H9 (cell line): Measurements from ENCODE around the gene CCR8. TPM values are rescaled to one million over a fixed set of nuclear protein-coding genes. Genes with fewer than 3 reads are reported as not detected.

ENCODE experiments used
- DNase-seq: peaks from one replicate; pipeline ENCODE4 v3.0.0-alpha.2; 2017
- H2AFZ ChIP-seq: one replicate; pipeline ENCODE4 v1.6.1; 2013; ENCODE audit warnings: mild to moderate bottlenecking, low read length, control low read depth, moderate library complexity
- H2AK5ac ChIP-seq: 2 replicates; pipeline ENCODE4 v1.6.1; 2013; ENCODE audit warnings: low read length, control low read depth, mixed read lengths; ENCODE audit not compliant: insufficient read length
- H2BK120ac ChIP-seq: one replicate; pipeline ENCODE4 v1.6.1; 2013; ENCODE audit warnings: low read depth, mild to moderate bottlenecking, low read length, control low read depth, inconsistent platforms; ENCODE audit not compliant: poor library complexity, severe bottlenecking
- H2BK12ac ChIP-seq: 2 replicates; pipeline ENCODE4 v1.6.1; 2013; ENCODE audit warnings: low read length, control low read depth, mixed read lengths, low read depth; ENCODE audit not compliant: insufficient read length
- H2BK15ac ChIP-seq: 2 replicates; pipeline ENCODE4 v1.6.1; 2013; ENCODE audit warnings: low read depth, low read length, control low read depth
- H2BK20ac ChIP-seq: one replicate; pipeline ENCODE4 v1.6.1; 2013; ENCODE audit warnings: low read depth, mild to moderate bottlenecking, low read length, control low read depth, inconsistent platforms; ENCODE audit not compliant: poor library complexity, severe bottlenecking
- H2BK5ac ChIP-seq: 2 replicates; pipeline ENCODE4 v1.6.1; 2013; ENCODE audit warnings: low read length, control low read depth, mixed read lengths; ENCODE audit not compliant: insufficient read length
- H3K14ac ChIP-seq: 2 replicates; pipeline ENCODE4 v1.6.1; 2013; ENCODE audit warnings: low read length, control low read depth; ENCODE audit not compliant: insufficient read depth
- H3K18ac ChIP-seq: 2 replicates; pipeline ENCODE4 v1.6.1; 2013; ENCODE audit warnings: low read depth, mild to moderate bottlenecking, mixed read lengths, low read length, control low read depth; ENCODE audit not compliant: insufficient read length
- H3K23ac ChIP-seq: 2 replicates; pipeline ENCODE4 v1.6.1; 2013; ENCODE audit warnings: low read length, control low read depth, mixed read lengths, low read depth; ENCODE audit not compliant: insufficient read length
- H3K23me2 ChIP-seq: 2 replicates; pipeline ENCODE4 v1.6.1; 2013; ENCODE audit warnings: low read depth, mild to moderate bottlenecking, mixed read lengths, low read length, control low read depth; ENCODE audit not compliant: insufficient read length, poor library complexity, severe bottlenecking
- H3K27ac ChIP-seq: 2 replicates; pipeline ENCODE4 v1.5.1; 2013; ENCODE audit warnings: low read length, control low read depth, mixed read lengths, low read depth; ENCODE audit not compliant: insufficient read length
- H3K27me3 ChIP-seq: 2 replicates; pipeline ENCODE4 v1.6.1; 2013; ENCODE audit warnings: low read length, control low read depth, inconsistent platforms; ENCODE audit not compliant: insufficient read depth
- H3K4ac ChIP-seq: 2 replicates; pipeline ENCODE4 v1.6.1; 2013; ENCODE audit warnings: low read depth, mild to moderate bottlenecking, control low read depth, inconsistent platforms, low read length, moderate library complexity
- H3K4me1 ChIP-seq: 2 replicates; pipeline ENCODE4 v1.6.1; 2013; ENCODE audit warnings: low read length, control low read depth, inconsistent platforms; ENCODE audit not compliant: insufficient read depth
- H3K4me2 ChIP-seq: 2 replicates; pipeline ENCODE4 v1.6.1; 2013; ENCODE audit warnings: low read length, control low read depth, mixed read lengths; ENCODE audit not compliant: insufficient read length, insufficient read depth
- H3K56ac ChIP-seq: 2 replicates; pipeline ENCODE4 v1.6.1; 2013; ENCODE audit warnings: low read depth, mild to moderate bottlenecking, mixed read lengths, low read length, control low read depth; ENCODE audit not compliant: insufficient read length
- H3K79me1 ChIP-seq: 2 replicates; pipeline ENCODE4 v1.6.1; 2013; ENCODE audit warnings: low read depth, mild to moderate bottlenecking, moderate library complexity, low read length, control low read depth, inconsistent platforms; ENCODE audit not compliant: insufficient read depth, poor library complexity, severe bottlenecking
- H3K79me2 ChIP-seq: 2 replicates; pipeline ENCODE4 v1.6.1; 2013; ENCODE audit warnings: low read length, control low read depth, inconsistent platforms; ENCODE audit not compliant: insufficient read depth
- H3K9ac ChIP-seq: 2 replicates; pipeline ENCODE4 v1.6.1; 2013; ENCODE audit warnings: low read length, control low read depth, mixed read lengths; ENCODE audit not compliant: insufficient read length; ENCODE audit errors: extremely low read depth
- H3K9me3 ChIP-seq: one replicate; pipeline ENCODE4 v1.6.1; 2013; ENCODE audit warnings: low read depth, low read length, inconsistent platforms; ENCODE audit not compliant: control insufficient read depth
- H3T11ph ChIP-seq: one replicate; pipeline ENCODE4 v1.6.1; 2013; ENCODE audit warnings: mild to moderate bottlenecking, low read length, control low read depth, inconsistent platforms
- H4K20me1 ChIP-seq: one replicate; pipeline ENCODE4 v1.6.1; 2013; ENCODE audit not compliant: control insufficient read depth, insufficient read length, insufficient read depth
- H4K5ac ChIP-seq: 2 replicates; pipeline ENCODE4 v1.6.1; 2013; ENCODE audit warnings: low read depth, mild to moderate bottlenecking, mixed read lengths, low read length, control low read depth; ENCODE audit not compliant: insufficient read length
- H4K8ac ChIP-seq: replicated peaks from 2 replicates; pipeline ENCODE4 v1.6.1; 2013; ENCODE audit warnings: low read length, control low read depth, mixed read lengths, low read depth; ENCODE audit not compliant: insufficient read length
- H4K91ac ChIP-seq: 2 replicates; pipeline ENCODE4 v1.6.1; 2013; ENCODE audit warnings: low read depth, mild to moderate bottlenecking, moderate library complexity, mixed read lengths, low read length, control low read depth; ENCODE audit not compliant: insufficient read length
- H3K27ac Mint-ChIP-seq, 3 experiments: 2 replicates in 2 of 3; 3 replicates in 1 of 3; pipeline ENCODE4 v1.8.0; 2020 to 2021; ENCODE audit warnings: mixed read lengths in 3 of 3, mild to moderate bottlenecking in 1 of 3, moderate library complexity in 1 of 3
- H3K27me3 Mint-ChIP-seq: 2 replicates; pipeline ENCODE4 v1.8.0; 2021; ENCODE audit warnings: low read depth, mild to moderate bottlenecking, moderate library complexity, mixed read lengths
- H3K36me3 Mint-ChIP-seq, 3 experiments: 2 replicates in 2 of 3; 3 replicates in 1 of 3; pipeline ENCODE4 v1.8.0; 2020 to 2021; ENCODE audit warnings: low read depth in 3 of 3, mixed read lengths in 3 of 3; ENCODE audit not compliant: insufficient read depth in 1 of 3
- H3K4me1 Mint-ChIP-seq, 2 experiments: 2 replicates each; pipeline ENCODE4 v1.8.0; 2020; ENCODE audit warnings: mixed read lengths in 2 of 2
- H3K4me3 Mint-ChIP-seq, 2 experiments: 2 replicates in 1 of 2; 3 replicates in 1 of 2; pipeline ENCODE4 v1.8.0; 2020 to 2021; ENCODE audit warnings: mild to moderate bottlenecking in 2 of 2, mixed read lengths in 2 of 2, moderate library complexity in 1 of 2
- H3K9me3 Mint-ChIP-seq, 2 experiments: 2 replicates in 1 of 2; 3 replicates in 1 of 2; pipeline ENCODE4 v1.8.0; 2020; ENCODE audit warnings: mild to moderate bottlenecking in 2 of 2, mixed read lengths in 2 of 2, moderate library complexity in 1 of 2
- total RNA-seq: library from RNA; stranded (reverse); gene quantifications from 2 replicates; pipeline ENCODE4 v1.2.1, GENCODE V29; 2021
- TF ChIP-seq, protein P1 (sequence below): fragments of 200-600 bp; sonication (generic); conservative IDR thresholded peaks from 3 replicates; pipeline ENCODE4 v1.8.0; 2021; ENCODE audit warnings: antibody characterized with exemption, mild to moderate bottlenecking

Gene CCR8
- total RNA-seq, 1 experiment from 2014 or later = 0.31 TPM

DNA sequence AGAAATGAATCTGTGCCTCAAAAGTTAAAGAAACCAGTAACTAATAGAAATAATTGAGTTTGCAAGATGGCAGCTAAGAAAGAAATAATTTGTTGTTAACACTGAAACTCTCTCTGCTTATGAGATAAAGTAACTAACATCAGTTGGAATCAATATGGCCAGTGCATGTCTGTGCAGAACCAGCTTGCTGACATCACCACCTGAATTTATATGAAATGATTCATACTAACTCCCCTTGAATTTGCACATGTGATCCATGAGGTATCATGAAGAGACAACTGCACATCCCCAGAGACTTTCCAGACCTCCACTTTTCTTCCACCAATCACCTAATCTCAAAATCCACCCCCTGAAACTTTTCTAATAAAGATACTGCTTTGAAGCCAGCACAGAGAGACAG is 43.3 kb downstream of the CCR8 start:
- Mint-ChIP-seq H3K27me3 (peaks cover 3% of the 10 kb centered on the region; the same call in 1 of the 2 replicates), H3K27ac (no peak overlapping the region), H3K9me3 (peaks cover 36 to 38% of the 10 kb centered on the region in 2 experiments), H3K36me3 (peaks cover 16 to 26% (median 25%) of the 10 kb centered on the region in 3 experiments), H3K4me1 (peaks cover 20 to 21% of the 10 kb centered on the region in 2 experiments), H3K4me3 (no peak overlapping the region)
- H4K20me1 ChIP-seq = no peaks in the 10 kb centered on the region
- H3K4ac ChIP-seq = no peak overlapping the region
- no peak overlapping the region for H3K23ac ChIP-seq
- no peak overlapping the region for H2AFZ ChIP-seq
- H2BK5ac ChIP-seq = no peak overlapping the region
- no peak overlapping the region for H2AK5ac ChIP-seq
- H3K4me2 ChIP-seq = no peak overlapping the region
- no peak overlapping the region for H2BK20ac ChIP-seq
- TF ChIP-seq, protein P1, sequence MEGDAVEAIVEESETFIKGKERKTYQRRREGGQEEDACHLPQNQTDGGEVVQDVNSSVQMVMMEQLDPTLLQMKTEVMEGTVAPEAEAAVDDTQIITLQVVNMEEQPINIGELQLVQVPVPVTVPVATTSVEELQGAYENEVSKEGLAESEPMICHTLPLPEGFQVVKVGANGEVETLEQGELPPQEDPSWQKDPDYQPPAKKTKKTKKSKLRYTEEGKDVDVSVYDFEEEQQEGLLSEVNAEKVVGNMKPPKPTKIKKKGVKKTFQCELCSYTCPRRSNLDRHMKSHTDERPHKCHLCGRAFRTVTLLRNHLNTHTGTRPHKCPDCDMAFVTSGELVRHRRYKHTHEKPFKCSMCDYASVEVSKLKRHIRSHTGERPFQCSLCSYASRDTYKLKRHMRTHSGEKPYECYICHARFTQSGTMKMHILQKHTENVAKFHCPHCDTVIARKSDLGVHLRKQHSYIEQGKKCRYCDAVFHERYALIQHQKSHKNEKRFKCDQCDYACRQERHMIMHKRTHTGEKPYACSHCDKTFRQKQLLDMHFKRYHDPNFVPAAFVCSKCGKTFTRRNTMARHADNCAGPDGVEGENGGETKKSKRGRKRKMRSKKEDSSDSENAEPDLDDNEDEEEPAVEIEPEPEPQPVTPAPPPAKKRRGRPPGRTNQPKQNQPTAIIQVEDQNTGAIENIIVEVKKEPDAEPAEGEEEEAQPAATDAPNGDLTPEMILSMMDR = no peak
- no peak overlapping the region for H3K18ac ChIP-seq
- H2BK15ac ChIP-seq = no peak overlapping the region
- H4K8ac ChIP-seq = no peak overlapping the region
- no peak for DNase-seq
- H3K27ac ChIP-seq = no peak overlapping the region
- peaks cover 8% of the 10 kb centered on the region for H3K4me1 ChIP-seq
- H3T11ph ChIP-seq = no peak overlapping the region
- no peak overlapping the region for H3K9ac ChIP-seq
- H3K27me3 ChIP-seq = no peaks in the 10 kb centered on the region
- H3K79me2 ChIP-seq = no peaks in the 10 kb centered on the region
- H2BK120ac ChIP-seq = no peak overlapping the region
- H2BK12ac ChIP-seq = no peak overlapping the region
- H3K79me1 ChIP-seq = no peaks in the 10 kb centered on the region
- H3K23me2 ChIP-seq = no peaks in the 10 kb centered on the region
- no peaks in the 10 kb centered on the region for H3K9me3 ChIP-seq
- H3K14ac ChIP-seq = no peak overlapping the region
- no peak overlapping the region for H4K5ac ChIP-seq
- H3K56ac ChIP-seq = no peak overlapping the region
- H4K91ac ChIP-seq = no peak overlapping the region
